ENCODE measurements around the gene CPNE5. TPM values are rescaled to one million over a fixed set of nuclear protein-coding genes. Genes with fewer than 3 reads are reported as not detected.
A peak's percentile ranks its signal among the peaks of the same experiment; 100 is the strongest.

The CPNE5 gene
- total RNA-seq, 1 donor from 2014 or later: 0.65 TPM

DNA sequence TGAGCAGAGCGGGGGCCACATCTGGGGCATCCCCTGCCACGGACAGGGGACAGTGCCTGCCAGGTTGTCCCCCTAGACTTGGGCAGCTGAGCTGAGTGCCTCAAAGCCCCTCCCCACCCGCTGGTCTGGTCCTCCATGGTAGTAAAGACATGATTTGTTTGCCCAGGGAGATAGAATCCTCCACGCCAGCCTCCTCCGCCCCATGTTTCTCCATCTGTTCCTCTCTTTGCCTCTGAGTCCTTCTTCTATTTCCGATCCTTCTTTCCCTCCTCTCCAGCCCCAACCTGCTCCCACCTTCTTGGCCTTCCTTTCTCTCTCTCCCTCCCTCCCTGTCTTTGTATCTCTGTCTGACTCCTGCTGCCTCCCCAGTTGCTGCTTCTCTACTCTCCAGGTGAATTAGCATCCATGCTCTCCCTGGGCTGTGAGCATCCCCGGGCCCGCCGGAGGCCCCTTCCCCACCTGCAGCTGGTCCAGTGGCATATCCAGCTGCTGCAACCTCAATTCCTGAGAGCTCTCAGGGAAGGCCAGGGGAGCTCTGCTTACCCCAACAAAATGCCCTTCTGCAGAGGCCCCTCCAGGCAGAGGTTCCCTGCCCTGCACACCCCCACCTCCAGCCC is 45.8 kb downstream of the CPNE5 start:
- Mint-ChIP-seq H3K27me3 (peaks cover 16% of the 10 kb centered on the region), H3K4me3 (no peak overlapping the region), H3K27ac (no peak overlapping the region), H3K36me3 (ENCODE audit: low read depth) (no peaks in the 10 kb centered on the region), H3K4me1 (peaks cover 10% of the 10 kb centered on the region), H3K9me3 (no peaks in the 10 kb centered on the region)
- intact Hi-C loops (cut with micrococcal nuclease): no loop called here
- DNase-seq: no peak

DNA sequence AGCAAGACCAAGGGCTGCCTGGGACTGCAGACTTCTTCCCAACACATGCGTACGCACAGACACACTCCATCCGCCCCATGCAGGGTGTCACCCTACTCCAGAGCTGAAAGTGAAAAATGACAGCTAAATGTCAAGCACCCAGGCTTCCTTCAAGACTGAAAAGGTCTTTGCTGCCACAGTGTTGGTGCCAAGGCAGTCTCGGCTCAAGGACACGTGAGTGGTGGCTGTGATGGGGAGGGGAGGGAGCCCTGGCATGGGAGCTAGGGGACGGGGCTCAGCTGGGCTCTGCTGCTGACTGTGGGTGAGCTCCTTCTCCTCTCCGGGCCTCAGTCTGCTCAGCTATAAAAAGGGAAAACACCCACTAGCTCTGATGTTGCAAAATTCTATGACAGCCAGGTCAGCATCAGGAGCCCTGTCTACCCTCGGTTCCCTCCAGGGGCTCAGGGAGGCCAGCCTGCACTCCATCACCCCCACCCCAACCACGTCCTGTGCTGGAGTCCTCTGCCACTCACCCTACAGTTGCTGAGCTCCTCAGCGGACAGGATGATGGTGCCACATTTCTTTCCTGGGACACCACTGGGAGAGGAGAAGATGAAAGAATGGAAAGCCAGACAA is 47.6 kb downstream of the CPNE5 start:
- Mint-ChIP-seq H3K4me3 (no peak overlapping the region), H3K27ac (no peak overlapping the region), H3K27me3 (peaks cover 22% of the 10 kb centered on the region), H3K4me1 (peaks cover 10% of the 10 kb centered on the region), H3K36me3 (ENCODE audit: low read depth) (no peaks in the 10 kb centered on the region), H3K9me3 (no peaks in the 10 kb centered on the region)
- intact Hi-C loops (cut with micrococcal nuclease): no loop called here
- DNase-seq: no peak

DNA sequence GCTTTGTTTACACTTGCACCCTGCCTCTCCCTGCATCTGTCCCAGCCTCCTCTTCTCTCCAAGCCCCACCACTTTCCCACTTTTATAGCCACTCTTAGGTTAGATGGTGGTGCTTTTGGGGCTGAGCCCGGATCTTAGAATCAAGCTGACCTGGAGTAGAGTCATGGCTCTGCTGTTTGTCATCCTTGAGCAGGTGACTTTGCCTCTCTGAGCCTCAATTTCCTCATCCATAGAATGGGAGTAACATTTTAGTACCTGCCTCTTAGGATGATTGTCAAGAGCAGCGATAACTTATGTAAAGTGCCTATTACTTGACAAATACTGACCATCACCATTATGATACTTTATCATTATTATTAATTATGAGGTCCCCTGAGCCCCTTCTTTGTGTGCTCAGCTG is 48.2 kb downstream of the CPNE5 start:
- Mint-ChIP-seq H3K27ac (no peak overlapping the region), H3K4me3 (no peak overlapping the region), H3K27me3 (peaks cover 22% of the 10 kb centered on the region), H3K9me3 (no peaks in the 10 kb centered on the region), H3K36me3 (ENCODE audit: low read depth) (no peaks in the 10 kb centered on the region), H3K4me1 (peaks cover 8% of the 10 kb centered on the region)
- DNase-seq: no peak
- intact Hi-C loops (cut with micrococcal nuclease): no loop called here

DNA sequence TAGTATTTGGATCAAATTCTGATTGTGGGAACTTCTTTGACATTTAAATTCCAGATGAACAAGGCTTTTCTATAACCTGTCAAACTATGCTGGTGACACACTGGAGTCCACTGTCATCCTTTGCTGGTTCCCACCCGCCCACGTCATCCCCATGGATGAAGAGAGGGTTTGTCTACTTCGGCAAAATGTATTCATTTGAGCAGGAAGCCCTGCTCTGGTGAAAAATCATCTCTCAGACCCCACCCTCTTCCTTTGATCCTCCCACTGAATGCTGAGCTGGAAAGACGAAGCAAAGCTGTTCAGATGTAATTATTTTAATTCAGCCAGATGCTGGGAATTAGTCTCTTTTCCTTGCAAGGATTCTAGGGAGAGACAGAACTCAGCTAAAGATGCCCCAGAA is 50.5 kb downstream of the CPNE5 start:
- Mint-ChIP-seq H3K27me3 (peaks cover 24% of the 10 kb centered on the region), H3K4me1 (peaks cover 8% of the 10 kb centered on the region), H3K9me3 (no peaks in the 10 kb centered on the region), H3K27ac (no peak overlapping the region), H3K36me3 (ENCODE audit: low read depth) (no peaks in the 10 kb centered on the region), H3K4me3 (no peak overlapping the region)
- DNase-seq: peak; percentile 66
- intact Hi-C loops (cut with micrococcal nuclease): no loop called here

DNA sequence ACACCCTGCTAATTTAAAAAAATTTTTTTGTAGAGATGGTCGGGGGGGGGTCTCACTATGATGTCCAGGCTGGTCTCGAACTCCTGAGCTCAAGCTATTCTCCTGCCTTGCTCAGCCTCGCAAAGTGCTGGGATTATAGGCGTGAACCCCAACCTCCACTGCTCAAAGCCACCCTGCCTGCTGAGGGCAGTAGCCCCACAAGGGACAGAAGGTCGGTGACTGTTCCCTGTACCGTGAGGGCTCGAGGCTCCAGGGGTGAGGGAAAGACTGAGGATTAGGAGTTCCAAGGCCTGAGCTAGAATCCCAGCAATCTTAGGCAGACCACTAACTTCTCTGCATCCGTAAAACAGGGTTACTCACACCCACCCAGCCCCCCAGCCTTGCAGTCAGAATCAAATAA is 51.1 kb downstream of the CPNE5 start:
- H3K4me1 Mint-ChIP-seq: peaks cover 8% of the 10 kb centered on the region

DNA sequence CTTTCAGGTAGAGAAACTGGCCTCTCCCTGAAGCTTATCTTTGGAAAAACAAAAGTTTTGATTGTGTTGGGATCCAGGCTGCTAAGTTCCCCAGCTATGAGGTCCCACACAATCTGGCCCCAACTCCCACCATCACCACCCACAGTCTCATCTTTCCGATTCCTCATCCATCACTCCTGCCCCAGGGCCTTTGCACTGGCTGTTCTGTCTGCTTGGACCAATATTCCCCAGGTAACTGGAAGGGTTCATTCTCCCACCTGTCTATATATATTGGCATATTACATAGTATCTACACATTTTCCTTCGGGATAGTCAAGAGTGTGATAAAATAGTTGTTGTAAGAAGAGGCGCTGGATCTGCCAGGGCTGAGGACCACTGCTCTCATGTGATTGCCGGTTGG is 52.0 kb downstream of the CPNE5 start:
- intact Hi-C loops (cut with micrococcal nuclease): no loop called here
- Mint-ChIP-seq H3K36me3 (ENCODE audit: low read depth) (no peaks in the 10 kb centered on the region), H3K4me1 (peaks cover 12% of the 10 kb centered on the region), H3K27me3 (peaks cover 22% of the 10 kb centered on the region), H3K9me3 (no peaks in the 10 kb centered on the region), H3K4me3 (no peak overlapping the region), H3K27ac (no peak overlapping the region)
- no peak for DNase-seq

More for the DNA sequence above, 51.1 kb downstream of the CPNE5 start:
- Mint-ChIP-seq H3K27ac (no peak overlapping the region), H3K36me3 (ENCODE audit: low read depth) (no peaks in the 10 kb centered on the region), H3K4me3 (no peak overlapping the region), H3K9me3 (no peaks in the 10 kb centered on the region), H3K27me3 (peaks cover 22% of the 10 kb centered on the region)
- intact Hi-C loops (cut with micrococcal nuclease): no loop called here
- DNase-seq: no peak

DNA sequence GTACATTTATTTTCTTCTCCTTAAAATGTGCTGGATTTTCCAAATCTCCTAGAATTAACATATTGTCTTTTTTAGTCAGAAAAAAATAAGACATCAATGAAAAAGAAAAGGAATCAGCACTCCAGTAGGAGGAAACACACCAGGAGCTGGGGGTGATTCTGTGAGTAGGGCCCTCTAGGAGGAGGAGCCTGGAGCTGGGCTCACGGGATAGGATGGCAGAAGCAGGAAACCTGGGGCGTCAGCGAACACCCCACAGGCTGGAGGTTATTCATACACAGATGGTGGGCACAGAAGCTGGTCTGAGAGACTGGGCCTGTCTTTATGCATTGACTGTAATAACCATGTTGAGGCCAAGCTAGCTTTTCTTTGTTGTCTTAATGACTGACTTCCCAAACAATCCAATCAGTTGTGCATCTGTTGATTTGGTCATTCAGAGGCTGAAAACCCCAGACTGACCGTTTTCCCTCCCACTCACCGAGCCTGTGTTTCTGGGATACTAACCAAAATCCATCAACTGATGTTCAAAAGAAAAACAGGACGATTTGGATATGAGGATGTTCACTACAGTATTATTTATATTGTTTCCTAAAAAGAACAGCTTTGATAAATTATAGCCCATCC is 53.1 kb downstream of the CPNE5 start:
- DNase-seq: no peak
- Mint-ChIP-seq H3K36me3 (ENCODE audit: low read depth) (no peaks in the 10 kb centered on the region), H3K27ac (no peak overlapping the region), H3K4me1 (peaks cover 12% of the 10 kb centered on the region), H3K4me3 (no peak overlapping the region), H3K9me3 (no peaks in the 10 kb centered on the region), H3K27me3 (peaks cover 21% of the 10 kb centered on the region)
- intact Hi-C loops (cut with micrococcal nuclease): no loop called here

DNA sequence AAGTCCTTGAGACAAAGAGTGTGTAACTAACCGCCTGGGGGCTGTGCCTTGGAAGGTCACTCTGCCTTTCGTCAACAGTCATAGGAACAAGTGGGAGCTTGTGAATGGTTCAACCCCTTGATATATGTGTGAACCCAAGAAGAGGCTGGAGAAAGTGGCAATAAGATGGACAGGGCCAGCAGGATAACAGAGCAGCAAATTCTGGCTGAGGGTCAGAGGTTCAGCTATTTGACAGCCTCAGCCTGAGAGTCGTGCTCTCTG is 54.9 kb downstream of the CPNE5 start:
- Mint-ChIP-seq H3K27me3 (peaks cover 12% of the 10 kb centered on the region), H3K36me3 (ENCODE audit: low read depth) (no peaks in the 10 kb centered on the region), H3K4me3 (no peak overlapping the region), H3K27ac (no peak overlapping the region), H3K9me3 (no peaks in the 10 kb centered on the region), H3K4me1 (peaks cover 9% of the 10 kb centered on the region)
- no peak for DNase-seq
- intact Hi-C loops (cut with micrococcal nuclease): loop anchor here (5.0 kb wide), 1 partner anchor 68 kb away; no protein-coding TSS in a partner anchor

DNA sequence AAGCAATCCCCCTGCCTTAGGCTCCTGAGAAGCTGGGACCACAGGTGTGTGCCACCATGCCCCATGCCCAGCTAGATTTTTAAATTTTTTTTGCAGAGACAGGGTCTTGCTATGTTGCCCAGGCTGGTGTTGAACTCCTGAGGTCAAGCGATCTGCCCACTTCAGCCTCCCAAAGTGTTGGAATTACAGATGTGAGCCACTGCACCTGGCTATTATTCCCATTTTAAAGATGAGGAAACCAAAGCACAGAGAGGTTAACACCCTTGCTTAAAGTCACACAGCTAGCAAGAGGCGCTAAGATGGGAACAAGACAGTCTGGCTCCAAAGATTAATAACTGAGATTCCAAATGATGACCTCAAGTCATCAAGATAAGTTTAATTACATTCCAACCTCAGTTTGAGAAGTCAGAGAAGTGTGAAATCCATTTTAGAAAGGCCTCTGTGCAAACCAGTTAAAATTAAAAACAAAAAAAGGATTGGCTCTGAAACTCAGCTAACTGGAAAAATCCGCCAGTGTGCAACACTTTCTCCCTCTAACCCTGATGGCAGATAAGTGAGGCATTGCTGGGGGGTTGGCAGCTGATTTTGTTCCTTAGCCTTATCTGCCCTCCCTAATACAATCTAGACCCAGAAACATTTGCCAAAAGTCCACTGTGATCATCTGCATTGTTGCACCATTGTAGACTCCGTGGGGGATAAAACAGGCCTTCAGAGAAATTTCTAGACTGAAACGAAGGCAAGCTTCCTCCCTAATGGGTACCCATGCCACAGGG is 55.5 kb downstream of the CPNE5 start:
- H3K9me3 Mint-ChIP-seq: no peaks in the 10 kb centered on the region
- H3K36me3 Mint-ChIP-seq (ENCODE audit: low read depth): no peaks in the 10 kb centered on the region
- peaks cover 10% of the 10 kb centered on the region for H3K27me3 Mint-ChIP-seq
- DNase-seq: no peak
- H3K4me1 Mint-ChIP-seq: peaks cover 6% of the 10 kb centered on the region
- intact Hi-C loops (cut with micrococcal nuclease): loop anchor here (2.0 to 5.0 kb wide), 2 partner anchors 17 to 69 kb away; no protein-coding TSS in a partner anchor
- no peak overlapping the region for H3K4me3 Mint-ChIP-seq
- no peak overlapping the region for H3K27ac Mint-ChIP-seq

DNA sequence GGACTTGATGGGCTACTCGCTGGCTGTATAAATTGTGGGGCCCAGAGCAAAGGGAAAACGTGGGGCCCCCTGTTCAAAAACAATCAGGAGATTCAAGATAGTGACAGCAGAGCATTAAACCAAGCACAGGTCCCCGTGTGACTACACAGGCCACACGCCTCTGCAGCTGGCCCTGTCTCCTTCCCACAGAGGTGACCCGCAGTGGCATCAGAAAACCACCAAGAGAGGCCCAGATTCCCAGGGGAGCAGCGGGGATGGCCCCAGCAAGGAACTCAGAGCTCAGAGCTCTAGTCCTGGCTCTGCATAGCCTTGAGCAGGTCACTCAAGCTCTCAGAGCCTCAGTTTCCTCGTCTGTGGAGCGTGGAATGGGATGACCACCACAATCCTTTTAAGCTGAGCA is 57.6 kb downstream of the CPNE5 start:
- Mint-ChIP-seq H3K4me1 (peaks cover 7% of the 10 kb centered on the region), H3K9me3 (no peaks in the 10 kb centered on the region), H3K27ac (no peak overlapping the region), H3K27me3 (peaks cover 17% of the 10 kb centered on the region), H3K36me3 (ENCODE audit: low read depth) (no peaks in the 10 kb centered on the region), H3K4me3 (no peak overlapping the region)
- intact Hi-C loops (cut with micrococcal nuclease): loop anchor here (2.0 to 5.0 kb wide), 2 partner anchors 15 to 71 kb away; no protein-coding TSS in a partner anchor
- no peak for DNase-seq

DNA sequence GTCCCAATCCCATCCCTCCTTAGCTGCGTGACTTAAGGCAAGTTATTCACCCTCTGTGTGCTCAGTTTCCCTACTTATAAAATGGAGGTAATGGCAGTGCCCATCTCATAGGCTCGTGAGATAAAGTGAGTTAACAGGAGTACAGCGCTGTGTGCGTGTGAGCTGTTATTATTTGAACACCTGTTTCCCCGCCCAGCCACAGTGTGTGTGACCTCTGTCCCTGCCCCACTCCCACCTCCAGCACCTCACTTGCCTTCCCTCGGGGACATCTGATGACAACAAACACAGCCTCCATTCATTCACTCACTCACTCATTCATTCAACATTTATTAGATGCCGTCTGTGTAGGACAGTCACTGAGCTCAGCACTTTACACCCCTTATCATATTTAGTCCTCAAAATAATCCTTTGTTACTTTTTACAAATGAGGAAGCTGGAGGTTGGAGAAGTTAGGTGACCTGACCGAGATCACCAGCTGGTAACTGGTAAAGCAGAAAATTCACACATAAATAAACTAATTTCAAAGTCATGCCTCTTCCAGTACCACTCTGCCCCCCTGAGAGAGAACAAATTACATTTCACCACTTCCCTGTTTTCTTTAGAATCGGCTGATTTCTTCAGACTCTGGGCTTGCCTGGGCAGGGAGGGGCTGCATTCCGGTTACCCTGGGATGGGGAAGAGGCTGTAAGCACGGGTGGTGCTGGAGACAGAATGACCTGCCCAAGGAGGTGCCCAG is 58.6 kb downstream of the CPNE5 start:
- intact Hi-C loops (cut with micrococcal nuclease): loop anchor here (5.0 kb wide), 1 partner anchor 72 kb away; no protein-coding TSS in a partner anchor
- Mint-ChIP-seq H3K36me3 (ENCODE audit: low read depth) (no peaks in the 10 kb centered on the region), H3K9me3 (no peaks in the 10 kb centered on the region), H3K4me3 (no peak overlapping the region), H3K4me1 (peaks cover 7% of the 10 kb centered on the region), H3K27me3 (peaks cover 17% of the 10 kb centered on the region), H3K27ac (no peak overlapping the region)
- DNase-seq: no peak

DNA sequence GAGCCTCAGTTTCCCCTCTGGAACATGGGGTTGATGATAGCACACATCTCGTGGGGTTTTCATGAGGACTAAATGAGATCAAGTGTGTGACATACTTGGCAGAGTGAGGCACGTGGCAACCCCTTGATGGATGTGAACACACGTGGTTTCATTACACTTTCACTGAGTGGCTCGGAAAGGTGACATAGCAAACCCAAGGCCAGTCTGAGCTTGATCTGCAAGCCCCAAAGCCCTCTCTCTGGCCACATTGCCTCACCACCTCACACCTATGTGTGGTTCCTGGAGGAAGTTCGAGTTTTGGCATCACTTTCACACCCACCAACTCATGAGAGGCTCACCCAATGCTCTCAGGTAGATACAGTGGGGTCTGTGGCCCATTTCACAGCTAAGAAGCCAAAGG is 60.0 kb downstream of the CPNE5 start:
- no peak overlapping the region for H3K27ac Mint-ChIP-seq
- no peaks in the 10 kb centered on the region for H3K9me3 Mint-ChIP-seq
- H3K36me3 Mint-ChIP-seq (ENCODE audit: low read depth): no peaks in the 10 kb centered on the region
- DNase-seq: no peak
- H3K27me3 Mint-ChIP-seq: peaks cover 17% of the 10 kb centered on the region
- intact Hi-C loops (cut with micrococcal nuclease): no loop called here
- no peak overlapping the region for H3K4me3 Mint-ChIP-seq
- H3K4me1 Mint-ChIP-seq: peaks cover 7% of the 10 kb centered on the region

DNA sequence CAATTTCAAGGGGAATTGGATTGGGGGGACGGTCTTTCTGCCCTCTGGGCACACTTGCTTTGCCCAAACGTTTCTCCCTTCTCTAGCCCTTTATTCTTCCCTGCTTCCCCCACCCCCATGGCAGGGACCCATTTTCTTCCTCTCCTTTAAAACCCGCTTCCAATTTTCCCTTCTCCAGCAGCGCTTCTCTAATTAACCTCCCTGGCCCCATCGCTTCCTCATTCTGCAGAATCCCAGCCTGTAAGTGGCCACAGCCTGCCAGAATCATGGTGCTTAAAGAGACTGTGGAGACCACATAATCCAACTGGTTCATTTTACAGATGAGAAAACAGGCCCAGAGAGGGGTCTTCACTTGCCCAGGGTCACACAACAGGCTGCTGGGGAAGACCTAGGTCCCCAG is 61.4 kb downstream of the CPNE5 start:
- Mint-ChIP-seq H3K4me1 (peaks cover 4% of the 10 kb centered on the region), H3K27me3 (peaks cover 17% of the 10 kb centered on the region), H3K27ac (no peak overlapping the region), H3K36me3 (ENCODE audit: low read depth) (no peaks in the 10 kb centered on the region), H3K4me3 (no peak overlapping the region), H3K9me3 (no peaks in the 10 kb centered on the region)
- DNase-seq: no peak
- intact Hi-C loops (cut with micrococcal nuclease): no loop called here

Data from activated CD4-positive, alpha-beta T cell treated with anti-CD3 and anti-CD28 coated beads, Interleukin-2, amount 10 ng/mL, durations not matched to agents 24 days and 14 days (primary cell).